GM21367 (cell line): ENCODE data around the gene KRTAP2-2.
"Not testable (repeated sequence)": the region's sequence is repeated elsewhere in the genome, so short reads cannot be mapped to it uniquely, and the experiment has no call there.

Experiments used
- ATAC-seq: cut with Tn5 transposase; IDR thresholded peaks from one replicate; pipeline ENCODE4 v1.9.1; 2021; ENCODE audit not compliant: unreplicated experiment

The KRTAP2-2 gene

GRCh38 chr17:41065016-41065689, 10.1 kb upstream of the KRTAP2-2 start:
- not testable (repeated sequence) for ATAC-seq

- ATAC-seq, result no peak
Measured at GRCh38 chr17:41064301-41064700, 9.3 kb upstream of the KRTAP2-2 start.

- no peak for ATAC-seq
Measured at GRCh38 chr17:41063449-41063848, 8.4 kb upstream of the KRTAP2-2 start.

GRCh38 chr17:41061964-41062363, 6.9 kb upstream of the KRTAP2-2 start:
- no peak for ATAC-seq

GRCh38 chr17:41060052-41060604, 5.1 kb upstream of the KRTAP2-2 start, which contains the start of gene KRTAP2-3:
Gene KRTAP2-3 (minus strand): TSS chr17:41060114. CDS start chr17:41060050, 64 bp downstream.
- no peak for ATAC-seq

GRCh38 chr17:41059276-41060051, 4.4 kb upstream of the KRTAP2-2 start:
- not testable (repeated sequence) for ATAC-seq

GRCh38 chr17:41058741-41059140, 3.7 kb upstream of the KRTAP2-2 start:
- no peak for ATAC-seq

- ATAC-seq, result no peak
Measured at GRCh38 chr17:41057547-41057946, 2.5 kb upstream of the KRTAP2-2 start.

GRCh38 chr17:41054556-41054955, 474 bp downstream of the KRTAP2-2 start:
- not testable (repeated sequence) for ATAC-seq

- no peak for ATAC-seq
Measured at GRCh38 chr17:41054025-41054424, 1.0 kb downstream of the KRTAP2-2 start.

- ATAC-seq, result no peak
Measured at GRCh38 chr17:41052566-41052965, 2.5 kb downstream of the KRTAP2-2 start.

GRCh38 chr17:41049110-41049509, 5.9 kb downstream of the KRTAP2-2 start:
- no peak for ATAC-seq

- ATAC-seq, result no peak
Measured at GRCh38 chr17:41048441-41048840, 6.6 kb downstream of the KRTAP2-2 start.

GRCh38 chr17:41046735-41047465, 8.1 kb downstream of the KRTAP2-2 start, which contains the start of gene KRTAP2-1:
Gene KRTAP2-1 (minus strand): TSS chr17:41047316. CDS start chr17:41047267, 49 bp downstream.
- not testable (repeated sequence) for ATAC-seq

- no peak for ATAC-seq
Measured at GRCh38 chr17:41042953-41043352, 12.1 kb downstream of the KRTAP2-2 start.

GRCh38 chr17:41040783-41041571, 14.1 kb downstream of the KRTAP2-2 start, which contains the start of gene KRTAP1-1:
Gene KRTAP1-1 (minus strand): TSS chr17:41041450. CDS start chr17:41041397, 53 bp downstream.
- ATAC-seq, result not testable (repeated sequence)

GRCh38 chr17:41037853-41038350, 17.1 kb downstream of the KRTAP2-2 start:
- no peak for ATAC-seq

- ATAC-seq, result not testable (repeated sequence)
Measured at GRCh38 chr17:41034346-41034935, 20.6 kb downstream of the KRTAP2-2 start, which contains the start of gene KRTAP1-3. Gene KRTAP1-3 (minus strand): TSS chr17:41034874. CDS start chr17:41034821, 53 bp downstream.

GRCh38 chr17:41029633-41030245, 25.3 kb downstream of the KRTAP2-2 start, which contains the start of gene KRTAP1-4:
Gene KRTAP1-4 (minus strand): TSS chr17:41030195. CDS start chr17:41030078, 117 bp downstream.
- no peak for ATAC-seq
